PC-3 (cell line): ENCODE data around the gene FOXR1. TPM values are rescaled to one million over a fixed set of nuclear protein-coding genes. Genes with fewer than 3 reads are reported as not detected.

Experiments used
- ATAC-seq: fragments of 200-7000 bp; cut with Tn5 transposase; 2 replicates; pipeline ENCODE4 v1.9.1; 2020; ENCODE audit warnings: mild to moderate bottlenecking, moderate library complexity
- BruUV-seq: library from RNA; stranded (reverse); fragments of 400-500 nt; replicated peaks from 2 replicates; lab custom pipeline; 2021; lab: Mats Ljungman, UMichigan
- CTCF ChIA-PET: fragments of 300-600 bp; sonication (Branson Sonifier 250); formaldehyde crosslinking; loops from one replicate; lab custom pipeline; 2022; ENCODE audit warnings: antibody characterized with exemption; lab: Charles Lee
- POLR2A ChIA-PET: fragments of 300-600 bp; sonication (Branson Sonifier 250); formaldehyde crosslinking; loops from one replicate; lab custom pipeline; 2022; ENCODE audit warnings: antibody characterized with exemption; ENCODE audit not compliant: unreplicated experiment; lab: Charles Lee
- DNase-seq: peaks from one replicate; pipeline ENCODE4 v3.0.0-alpha.2; 2015
- H2AFZ ChIP-seq: fragments of 300-600 bp; sonication (generic); 2 replicates; pipeline ENCODE4 v1.6.0; 2016; ENCODE audit warnings: antibody characterized with exemption, low read length
- H3F3A ChIP-seq: fragments of 300-600 bp; sonication (generic); one replicate; pipeline ENCODE4 v1.6.0; 2017; ENCODE audit warnings: antibody characterized with exemption, low read length, control low read depth, mild to moderate bottlenecking; ENCODE audit not compliant: unreplicated experiment
- H3K27ac ChIP-seq: fragments of 300-600 bp; sonication (generic); 2 replicates; pipeline ENCODE4 v1.5.1; 2016; ENCODE audit warnings: mild to moderate bottlenecking, low read length
- H3K27me3 ChIP-seq: fragments of 300-600 bp; sonication (generic); 2 replicates; pipeline ENCODE4 v1.6.1; 2016; ENCODE audit warnings: low read length, mixed read lengths
- H3K36me3 ChIP-seq: fragments of 300-600 bp; sonication (generic); 2 replicates; pipeline ENCODE4 v1.6.1; 2016; ENCODE audit warnings: low read depth, mixed run types, low read length, mixed read lengths
- H3K4me1 ChIP-seq: fragments of 300-600 bp; sonication (generic); 2 replicates; pipeline ENCODE4 v1.5.1; 2016; ENCODE audit warnings: low read length; ENCODE audit not compliant: insufficient read depth
- H3K4me2 ChIP-seq: fragments of 300-600 bp; sonication (generic); 2 replicates; pipeline ENCODE4 v1.6.0; 2016; ENCODE audit warnings: low read length
- H3K4me3 ChIP-seq: fragments of 300-600 bp; sonication (generic); 2 replicates; pipeline ENCODE4 v1.5.1; 2016; ENCODE audit warnings: mild to moderate bottlenecking, low read length, mixed read lengths
- H3K79me2 ChIP-seq: fragments of 300-600 bp; sonication (generic); 2 replicates; pipeline ENCODE4 v1.6.1; 2017; ENCODE audit warnings: low read length, mixed read lengths
- H3K9ac ChIP-seq: fragments of 300-600 bp; sonication (generic); 2 replicates; pipeline ENCODE4 v1.6.0; 2016; ENCODE audit warnings: mild to moderate bottlenecking, low read length
- H3K9me2 ChIP-seq: fragments of 300-600 bp; sonication (generic); replicated peaks from 2 replicates; pipeline ENCODE4 v1.6.1; 2016; ENCODE audit warnings: mixed run types, low read length, mixed read lengths
- H3K9me3 ChIP-seq: fragments of 300-600 bp; sonication (generic); 2 replicates; pipeline ENCODE4 v1.6.1; 2016; ENCODE audit warnings: low read length, mixed read lengths
- H4K20me1 ChIP-seq: fragments of 300-600 bp; sonication (generic); 2 replicates; pipeline ENCODE4 v1.6.1; 2016; ENCODE audit warnings: low read length, mixed read lengths
- CTCF ChIP-seq: fragments of 300-600 bp; sonication (generic); conservative IDR thresholded peaks from 2 replicates; pipeline ENCODE4 v1.5.1; 2017; ENCODE audit warnings: antibody characterized with exemption, low read depth, mild to moderate bottlenecking, low read length
- EZH2 ChIP-seq: fragments of 300-600 bp; sonication (generic); IDR thresholded peaks from one replicate; pipeline ENCODE4 v1.6.1; 2017; ENCODE audit warnings: antibody characterized with exemption, mild to moderate bottlenecking, low read length; ENCODE audit not compliant: unreplicated experiment
- EZH2phosphoT487 ChIP-seq: fragments of 300-600 bp; sonication (generic); IDR thresholded peaks from 2 replicates; pipeline ENCODE4 v1.6.1; 2018; ENCODE audit warnings: mild to moderate bottlenecking, antibody characterized with exemption, low read length, borderline replicate concordance
- intact Hi-C: fragments of 100-400 bp; cut with micrococcal nuclease; formaldehyde crosslinking; loops from 2 replicates; pipeline ENCODE4 v1.9.0; 2023
- total RNA-seq: library from RNA; depleted of rRNA; stranded (reverse); fragments of >200 nt; gene quantifications from 2 replicates; pipeline ENCODE4 v1.2.3, GENCODE V29; 2014

Gene FOXR1
- total RNA-seq, 1 experiment from 2014 or later = not detected

DNA sequence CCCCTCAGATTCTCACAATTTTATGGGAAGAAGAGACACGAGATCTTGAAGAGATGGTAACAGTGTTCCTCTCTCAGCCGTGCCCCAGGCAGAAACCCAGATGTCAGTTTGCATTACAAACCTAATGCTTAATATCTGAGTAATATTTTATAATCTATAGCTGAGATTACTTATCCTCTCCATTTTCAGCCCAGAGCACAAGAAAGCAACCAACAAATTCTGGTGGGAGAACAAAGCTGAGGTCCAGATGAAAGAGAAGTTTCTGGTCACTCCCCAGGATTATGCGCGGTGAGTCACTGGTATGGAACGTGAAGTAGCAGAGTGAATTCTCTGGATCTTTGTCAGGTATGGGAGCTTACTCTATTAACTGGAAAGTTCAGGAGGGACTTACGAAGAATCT, 27.3 kb downstream of the FOXR1 start:
- ChIA-PET POLR2A (no interaction called here), CTCF (interaction anchor here (0.6 kb wide), 1 partner anchor 15 kb away, joined by 7 read pairs; no protein-coding TSS in a partner anchor)
- peak overlapping the region; percentile 77 for H3K4me3 ChIP-seq
- H3K36me3 ChIP-seq = peaks cover 33% of the 10 kb centered on the region
- H3K9me2 ChIP-seq = no peaks in the 10 kb centered on the region
- peak overlapping the region; percentile 41 for H3K27ac ChIP-seq
- no peak for TF ChIP-seq EZH2phosphoT487
- no peaks in the 10 kb centered on the region for H3K9me3 ChIP-seq
- H3K4me1 ChIP-seq = peaks cover 38% of the 10 kb centered on the region
- H4K20me1 ChIP-seq = no peaks in the 10 kb centered on the region
- H3K4me2 ChIP-seq = peak overlapping the region; percentile 91
- H2AFZ ChIP-seq = peak overlapping the region; percentile 91
- H3K79me2 ChIP-seq = peaks cover 67% of the 10 kb centered on the region
- intact Hi-C loops = loop anchor here (2.0 kb wide), 1 partner anchor 20 kb away; the partner anchor contains the start of genes RPS25 and TRAPPC4
- peak; percentile 56 for ATAC-seq
- no peaks in the 10 kb centered on the region for H3F3A ChIP-seq
- peak overlapping the region; percentile 70 for H3K9ac ChIP-seq
- DNase-seq = peak; percentile 97
- no TSS peak for BruUV-seq
- H3K27me3 ChIP-seq = no peaks in the 10 kb centered on the region

GRCh38 chr11:119000906-119001305, 29.3 kb downstream of the FOXR1 start:
- ChIA-PET CTCF (no interaction called here), POLR2A (interaction anchor here (0.6 kb wide), 1 partner anchor 121 kb away, joined by 5 read pairs; the partner anchor contains the start of gene HINFP)
- intact Hi-C loops = no loop called here
- Histone ChIP-seq H3K4me3 (0 out of 2 replicates have a peak overlapping the region, but pooled peaks have one; percentile 7), H3K9me3 (no peaks in the 10 kb centered on the region), H3K4me1 (peaks cover 38% of the 10 kb centered on the region), H3K9ac (no peak overlapping the region), H3K79me2 (peaks cover 64% of the 10 kb centered on the region), H4K20me1 (no peaks in the 10 kb centered on the region), H3K9me2 (no peaks in the 10 kb centered on the region), H3K27me3 (no peaks in the 10 kb centered on the region), H2AFZ (no peak overlapping the region), H3K36me3 (peaks cover 41% of the 10 kb centered on the region), H3K27ac (no peak overlapping the region; the same call in 1 of the 2 replicates), H3F3A (no peaks in the 10 kb centered on the region), H3K4me2 (peak overlapping the region; percentile 54)
- BruUV-seq = no TSS peak
- DNase-seq = peak; percentile 66
- TF ChIP-seq EZH2phosphoT487 (no peak), CTCF (no peak), EZH2 (no peak)
- ATAC-seq = no peak

DNA sequence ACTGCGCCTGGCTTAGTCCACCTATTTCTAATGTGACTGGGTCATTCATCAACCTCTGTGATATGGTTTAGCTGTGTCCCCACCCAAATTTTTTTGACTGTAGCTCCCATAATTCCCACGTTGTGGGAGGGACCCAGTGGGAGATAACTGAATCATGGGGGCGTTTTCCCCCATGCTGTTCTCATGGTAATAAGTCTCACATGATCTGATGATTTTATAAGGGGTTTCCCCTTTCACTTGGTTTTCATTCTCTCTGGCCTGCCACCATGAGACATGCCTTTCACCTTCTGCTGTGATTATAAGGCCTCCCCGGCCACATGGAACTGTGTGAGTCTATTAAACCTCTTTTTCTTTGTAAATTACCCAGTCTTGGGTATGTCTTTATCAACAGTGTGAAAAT, 35.1 kb downstream of the FOXR1 start:
- intact Hi-C loops = no loop called here
- H3K4me3 ChIP-seq = no peak overlapping the region
- H3K9me3 ChIP-seq = no peaks in the 10 kb centered on the region
- no peaks in the 10 kb centered on the region for H3K9me2 ChIP-seq
- BruUV-seq = no TSS peak
- ChIA-PET CTCF (no interaction called here), POLR2A (no interaction called here)
- no peaks in the 10 kb centered on the region for H3K4me1 ChIP-seq
- peaks cover 41% of the 10 kb centered on the region for H3K36me3 ChIP-seq
- no peak for TF ChIP-seq EZH2phosphoT487
- no peak for TF ChIP-seq EZH2
- no peak for TF ChIP-seq CTCF
- H3K4me2 ChIP-seq = no peak overlapping the region
- no peak overlapping the region for H3K27ac ChIP-seq
- no peaks in the 10 kb centered on the region for H3K27me3 ChIP-seq
- DNase-seq (no peak), ATAC-seq (no peak)
- H3F3A ChIP-seq = no peaks in the 10 kb centered on the region
- no peak overlapping the region for H2AFZ ChIP-seq
- peaks cover 8% of the 10 kb centered on the region for H3K79me2 ChIP-seq
- H4K20me1 ChIP-seq = no peaks in the 10 kb centered on the region
- H3K9ac ChIP-seq = no peak overlapping the region
